GDM1 (cell line): ENCODE measurements around the gene SLC35F3.

Experiments
- DNase-seq: peaks from one replicate; lab custom pipeline; 2025; lab: John Stamatoyannopoulos, UW

The SLC35F3 gene

GRCh38 chr1:233972951-233973635 is 68.6 kb downstream of the SLC35F3 start:
- DNase-seq: no peak

- no peak for DNase-seq
These were observed 71.0 kb downstream of the SLC35F3 start for GRCh38 chr1:233975486-233975885.

GRCh38 chr1:233981042-233981675 is 76.7 kb downstream of the SLC35F3 start:
- DNase-seq: no peak

GRCh38 chr1:233982827-233983518 is 78.5 kb downstream of the SLC35F3 start:
- no peak for DNase-seq

- no peak for DNase-seq
These were observed 79.3 kb downstream of the SLC35F3 start for GRCh38 chr1:233983811-233984210.

GRCh38 chr1:233988963-233989696 is 84.7 kb downstream of the SLC35F3 start:
- DNase-seq: no peak

GRCh38 chr1:233990486-233990885 is 86.0 kb downstream of the SLC35F3 start:
- DNase-seq: no peak

- no peak for DNase-seq
These were observed 89.2 kb downstream of the SLC35F3 start for GRCh38 chr1:233993651-233994050.

- no peak for DNase-seq
These were observed 89.6 kb downstream of the SLC35F3 start for GRCh38 chr1:233994112-233994511.

GRCh38 chr1:233998456-233998855 is 94.0 kb downstream of the SLC35F3 start:
- DNase-seq: no peak

- DNase-seq: no peak
These were observed 94.4 kb downstream of the SLC35F3 start for GRCh38 chr1:233998891-233999290.

GRCh38 chr1:234000557-234001041 is 96.1 kb downstream of the SLC35F3 start:
- DNase-seq: no peak

- DNase-seq: no peak
These were observed 97.3 kb downstream of the SLC35F3 start for GRCh38 chr1:234001817-234002216.

- no peak for DNase-seq
These were observed 100.1 kb downstream of the SLC35F3 start for GRCh38 chr1:234004591-234004990.

- DNase-seq: no peak
These were observed 103.2 kb downstream of the SLC35F3 start for GRCh38 chr1:234007684-234008083.

- no peak for DNase-seq
These were observed 104.1 kb downstream of the SLC35F3 start for GRCh38 chr1:234008591-234008990.

GRCh38 chr1:234009668-234010067 is 105.2 kb downstream of the SLC35F3 start:
- no peak for DNase-seq

- no peak for DNase-seq
These were observed 109.7 kb downstream of the SLC35F3 start for GRCh38 chr1:234014208-234014607.

GRCh38 chr1:234018816-234019215 is 114.3 kb downstream of the SLC35F3 start:
- no peak for DNase-seq

GRCh38 chr1:234019387-234019786 is 114.9 kb downstream of the SLC35F3 start:
- DNase-seq: no peak

- DNase-seq: no peak
These were observed 117.8 kb downstream of the SLC35F3 start for GRCh38 chr1:234022302-234022701.

GRCh38 chr1:234039603-234040002 is 135.1 kb downstream of the SLC35F3 start:
- no peak for DNase-seq
